Renal pelvis (tissue), 4 donors: ENCODE results near the gene LRRC47. TPM values are rescaled to one million over a fixed set of nuclear protein-coding genes. Genes with fewer than 3 reads are reported as not detected.

Experiments
- DNase-seq: peaks from one replicate; pipeline ENCODE4 v3.0.0-alpha.2; 2013
- polyA plus RNA-seq, 3 donors: library from polyadenylated mRNA; unstranded; fragments of 120-200 nt; gene quantifications; one replicate each; pipeline ENCODE4 v1.2.1, GENCODE V29; 2013; ENCODE audit not compliant: insufficient read length in 3 of 3

Gene LRRC47
- polyA plus RNA-seq, 3 donors, result 61.5 to 74.2 (median 64.4) TPM

DNA sequence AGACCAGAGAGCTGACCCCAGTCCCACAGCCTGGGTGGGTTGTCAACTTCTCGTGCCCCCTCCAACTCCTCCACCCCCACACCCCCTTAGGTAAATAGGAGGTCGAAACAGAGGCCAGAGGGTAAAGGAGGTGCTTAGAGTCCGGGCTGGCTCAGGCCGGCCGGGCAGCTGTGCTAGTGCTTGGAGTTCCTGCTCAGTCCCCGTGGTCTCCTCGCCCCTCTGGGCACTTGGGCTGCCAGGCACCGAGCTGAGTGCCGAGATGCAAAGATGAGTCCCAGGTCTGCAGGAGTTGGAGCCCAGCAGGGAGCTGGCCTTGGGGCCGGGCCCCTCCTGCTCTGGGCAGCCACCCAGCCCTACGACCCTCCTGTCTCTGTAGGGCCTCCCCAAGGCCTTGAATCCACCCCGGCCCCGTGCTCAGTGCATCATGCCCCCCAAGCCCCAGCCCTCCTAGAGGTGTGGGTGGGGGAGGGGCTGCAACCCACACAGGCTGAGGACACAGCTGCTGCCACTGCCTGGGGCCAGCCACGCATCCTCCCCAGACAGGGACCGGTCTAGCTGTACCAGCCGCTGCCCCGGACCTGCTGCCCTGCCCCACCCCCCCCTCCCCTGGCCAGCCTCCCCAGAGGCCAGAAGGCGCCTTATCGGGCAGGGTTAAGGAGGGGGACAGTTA is 21.9 kb downstream of the LRRC47 start:
- no peak for DNase-seq

- no peak for DNase-seq
These were observed 22.6 kb downstream of the LRRC47 start for GRCh38 chr1:3773572-3774275.

DNA sequence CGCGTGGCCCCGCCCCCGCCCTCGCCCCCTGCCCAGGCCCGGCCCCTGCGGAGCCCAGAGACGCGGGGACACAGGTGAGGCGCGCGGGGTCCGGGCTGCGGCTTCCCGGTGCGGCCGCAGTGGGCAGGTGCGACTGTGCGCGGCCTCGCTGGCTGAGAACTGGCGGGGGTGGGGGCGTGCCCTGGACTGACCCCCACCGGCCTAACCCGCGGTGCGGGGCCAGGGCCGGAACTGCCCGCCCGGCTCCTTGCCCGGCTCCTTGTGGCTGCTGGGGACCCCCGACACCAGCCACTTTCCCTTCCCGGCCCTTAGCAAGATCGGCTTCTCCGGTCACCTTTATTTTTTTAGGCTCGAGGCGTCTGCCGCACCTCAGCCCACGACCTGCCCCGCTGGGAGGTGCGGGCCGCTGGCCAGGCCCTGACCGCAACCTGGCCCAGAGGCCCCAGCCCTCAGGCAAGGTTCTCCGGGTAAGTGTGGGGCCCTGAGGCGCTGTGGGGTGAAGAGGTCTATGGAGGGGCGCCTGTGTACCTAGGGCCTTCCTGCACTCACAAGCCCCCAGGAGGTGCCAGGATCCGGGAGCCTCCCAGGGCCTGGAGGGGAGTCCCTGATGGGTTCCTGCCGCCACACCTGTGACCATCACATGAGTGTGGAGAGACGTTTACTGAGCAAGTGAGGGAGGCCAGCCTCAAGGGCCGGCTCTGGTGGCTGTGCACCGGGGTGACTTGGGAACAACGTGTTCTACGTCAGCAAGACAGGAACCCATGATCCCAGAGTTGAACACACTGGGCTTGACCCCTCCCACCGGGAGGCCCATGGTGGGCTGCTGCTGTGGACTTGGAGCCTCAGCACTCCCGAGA is 23.4 kb downstream of the LRRC47 start, which contains the start of gene SMIM1:
Gene SMIM1 (plus strand): TSS at position 35 of the 857 bp plus-strand sequence. CDS start 2,625 bp downstream, outside the sequence.
- DNase-seq, result no peak

- DNase-seq, result peak; percentile 87
These were observed 24.1 kb downstream of the LRRC47 start for GRCh38 chr1:3772027-3772714.

DNA sequence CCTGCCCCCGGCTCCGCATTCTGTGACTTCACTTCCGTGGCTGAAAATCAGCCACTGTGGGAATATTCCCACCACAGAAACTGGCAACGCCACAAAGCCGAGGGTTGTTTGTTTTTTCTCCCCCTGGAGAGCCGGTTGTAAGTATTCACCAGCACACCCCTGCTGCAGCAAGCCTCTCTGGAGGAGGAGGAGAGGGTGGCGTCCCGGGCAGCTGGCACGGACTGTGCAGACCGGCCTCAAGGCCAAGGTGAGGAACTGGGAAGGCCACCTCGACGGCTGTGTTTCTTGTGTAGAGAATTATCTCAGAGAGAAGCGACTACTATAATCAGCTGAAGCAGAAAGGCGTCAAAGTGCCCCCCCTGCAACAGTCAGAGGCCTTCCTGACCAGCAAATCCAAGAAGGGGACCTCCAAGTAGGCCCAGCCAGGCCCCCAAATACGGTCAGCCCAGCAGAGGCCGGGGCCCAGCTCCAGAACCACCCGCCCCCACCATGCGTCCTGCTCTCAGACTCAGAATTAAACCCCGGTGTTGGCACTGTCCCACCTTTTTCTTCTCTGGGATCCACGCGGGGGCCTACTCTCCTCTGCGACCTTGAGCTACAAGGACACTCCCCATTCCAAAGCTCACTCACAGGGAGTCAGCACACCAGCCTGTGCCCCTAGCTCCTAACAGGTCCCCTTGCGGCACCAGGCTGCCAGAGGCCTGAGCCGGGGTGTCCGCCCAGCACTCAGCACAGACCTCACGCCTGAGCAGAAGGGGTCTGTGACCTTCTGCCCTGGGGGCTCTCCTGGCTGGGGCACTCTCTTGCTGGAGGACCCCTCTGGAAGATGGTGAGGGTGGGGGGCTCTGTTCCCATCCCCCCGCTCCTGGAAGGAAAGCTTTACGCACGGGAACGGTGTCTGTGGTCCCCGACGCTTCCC is 24.9 kb downstream of the LRRC47 start:
- DNase-seq, result no peak

DNA sequence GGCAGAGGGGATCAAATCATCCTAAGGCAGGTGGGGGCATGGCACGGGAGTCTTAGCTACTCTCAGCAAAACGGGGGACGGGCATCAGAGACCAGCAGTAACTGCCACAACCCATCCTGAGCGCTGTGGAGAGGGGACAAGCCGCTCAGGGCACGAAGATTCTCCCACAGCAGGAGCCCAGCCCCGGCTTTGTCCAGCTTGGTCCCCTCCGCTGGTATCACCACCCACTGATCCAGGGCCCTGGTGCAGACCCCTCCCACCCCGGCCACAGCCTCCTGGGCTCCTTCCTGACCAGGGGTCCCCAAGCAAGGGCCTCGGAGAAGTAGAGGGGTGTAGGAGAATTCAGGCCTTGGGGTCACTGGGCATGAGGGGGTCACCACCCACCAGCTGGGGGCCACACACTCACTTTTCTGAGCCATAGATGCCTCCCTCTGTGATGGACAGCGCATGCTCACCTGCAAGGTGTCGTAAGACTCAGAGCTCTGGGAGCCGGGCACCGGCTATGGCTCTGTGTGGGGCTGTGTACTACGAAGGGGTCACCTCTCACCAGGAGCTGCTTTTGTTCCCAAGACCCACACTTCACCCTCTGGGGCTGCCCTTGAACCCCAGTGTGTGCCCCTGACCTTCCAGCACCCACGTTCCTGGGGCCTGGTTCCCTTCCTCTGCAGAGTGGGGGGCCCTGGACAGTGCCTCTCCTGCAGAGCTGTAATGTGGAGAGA is 26.1 kb downstream of the LRRC47 start:
- no peak for DNase-seq

DNA sequence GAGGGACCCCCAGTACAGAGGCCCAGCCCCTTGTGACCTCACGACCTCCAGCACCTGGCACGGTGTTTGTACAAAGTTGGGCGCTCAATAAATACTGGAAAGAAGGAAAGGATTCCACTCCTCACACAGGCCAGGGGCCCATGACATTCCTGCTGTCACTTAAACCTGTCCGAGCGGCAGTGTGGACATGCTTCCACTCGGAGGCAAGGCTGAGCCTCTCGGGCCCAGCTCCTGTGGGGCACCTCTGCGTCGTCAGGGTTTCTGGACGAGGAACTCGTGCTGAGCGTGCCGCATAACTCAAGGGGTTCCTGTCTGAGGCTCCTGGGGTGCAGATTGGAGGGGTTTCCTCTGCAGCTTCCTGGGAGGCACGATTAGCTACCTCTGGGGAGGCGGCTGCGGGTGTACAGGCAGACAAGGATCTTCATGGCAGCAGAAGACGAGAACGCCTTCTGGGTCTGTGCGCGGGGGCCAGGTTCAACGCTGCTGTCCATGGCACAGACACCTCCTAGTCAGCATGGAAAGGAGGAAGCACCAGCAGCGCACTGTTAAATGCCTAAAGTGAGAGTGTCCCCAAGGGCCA is 27.4 kb downstream of the LRRC47 start:
- no peak for DNase-seq

DNA sequence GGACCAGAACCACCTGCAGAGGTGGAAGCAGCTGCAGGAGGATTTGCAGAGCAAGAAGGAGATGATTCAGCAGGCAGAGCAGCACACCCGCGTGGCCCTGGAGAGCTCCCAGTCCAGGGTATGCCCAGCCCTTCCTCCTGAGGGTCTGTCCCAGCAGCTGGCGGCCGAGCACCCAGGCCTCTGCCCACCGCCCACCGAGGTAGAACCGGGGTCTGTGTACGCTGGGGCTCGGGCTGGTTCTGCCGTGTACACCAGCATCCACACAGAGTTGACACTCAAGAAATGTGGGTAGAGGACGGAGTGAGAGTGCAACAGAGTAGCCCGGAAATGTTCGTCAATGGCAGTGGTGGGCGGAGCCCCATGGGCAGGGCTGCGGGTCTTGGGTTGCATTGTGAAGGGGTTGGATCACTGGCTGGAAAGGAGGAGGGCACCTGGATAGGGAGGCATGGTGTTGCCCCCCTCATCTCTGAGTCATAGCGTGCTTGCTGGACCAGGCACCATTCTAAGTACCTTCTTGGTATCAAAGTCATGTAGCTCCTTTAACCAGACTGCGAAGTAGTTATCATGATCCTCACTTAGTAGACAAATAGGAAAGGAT is 28.9 kb downstream of the LRRC47 start:
- DNase-seq, result no peak

- no peak for DNase-seq
These were observed 32.8 kb downstream of the LRRC47 start for GRCh38 chr1:3763351-3764125.

- DNase-seq, result no peak
These were observed 33.4 kb downstream of the LRRC47 start for GRCh38 chr1:3762873-3763228.

GRCh38 chr1:3762151-3762872 is 34.0 kb downstream of the LRRC47 start:
- DNase-seq, result no peak

DNA sequence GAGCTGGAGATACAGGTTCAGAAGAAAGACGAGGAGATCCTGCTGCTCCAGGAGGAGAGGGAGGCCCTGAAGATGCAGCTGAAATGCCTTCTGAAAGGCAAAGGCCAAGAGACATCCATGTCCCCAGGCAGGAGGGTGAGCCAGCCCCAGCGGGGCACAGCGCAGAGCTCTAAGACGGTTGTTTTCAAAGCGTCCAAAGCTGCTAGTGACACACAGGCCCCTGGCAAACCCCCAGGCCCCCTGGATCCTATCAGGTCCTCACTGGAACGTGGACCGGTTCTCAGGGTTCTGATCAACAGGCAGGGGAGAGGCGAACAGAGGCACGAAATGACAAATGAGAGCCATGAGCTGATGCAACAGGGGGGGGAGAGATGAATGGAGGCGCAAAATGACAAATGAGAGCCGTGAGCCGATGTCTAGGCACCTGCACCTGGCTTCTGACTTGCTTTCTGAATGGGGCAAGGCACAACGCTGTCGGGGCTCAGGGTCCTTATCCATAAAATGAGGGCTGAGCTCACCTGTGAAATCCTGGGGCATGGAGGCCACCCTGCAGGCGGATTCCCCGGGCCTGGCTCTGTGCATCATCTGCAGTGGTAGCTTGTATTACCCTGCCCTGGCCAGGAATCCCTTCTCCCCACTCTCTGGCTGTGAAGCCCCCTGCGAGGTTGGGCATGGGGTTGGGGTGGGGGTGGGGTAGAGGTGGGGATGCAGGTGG is 34.8 kb downstream of the LRRC47 start:
- no peak for DNase-seq

DNA sequence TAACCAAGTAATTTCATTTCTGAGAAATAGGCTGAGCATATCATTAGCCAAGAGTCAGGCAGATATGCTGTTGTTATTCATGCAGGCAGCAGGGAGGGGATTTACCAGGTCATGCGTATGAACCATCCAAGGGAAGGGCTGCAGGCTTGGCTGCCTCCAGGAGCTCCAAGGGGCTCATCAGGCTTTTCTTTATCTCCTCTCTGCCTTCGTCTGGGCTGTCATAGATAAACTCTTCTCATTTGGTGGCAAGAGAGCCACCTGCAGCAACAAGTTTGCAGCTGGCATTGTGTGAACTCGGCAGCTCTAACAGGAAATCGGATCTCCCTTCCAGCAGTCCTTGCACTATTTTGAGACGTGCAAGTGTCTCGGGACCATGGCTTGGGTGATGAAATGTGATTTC is 36.5 kb downstream of the LRRC47 start:
- no peak for DNase-seq

DNA sequence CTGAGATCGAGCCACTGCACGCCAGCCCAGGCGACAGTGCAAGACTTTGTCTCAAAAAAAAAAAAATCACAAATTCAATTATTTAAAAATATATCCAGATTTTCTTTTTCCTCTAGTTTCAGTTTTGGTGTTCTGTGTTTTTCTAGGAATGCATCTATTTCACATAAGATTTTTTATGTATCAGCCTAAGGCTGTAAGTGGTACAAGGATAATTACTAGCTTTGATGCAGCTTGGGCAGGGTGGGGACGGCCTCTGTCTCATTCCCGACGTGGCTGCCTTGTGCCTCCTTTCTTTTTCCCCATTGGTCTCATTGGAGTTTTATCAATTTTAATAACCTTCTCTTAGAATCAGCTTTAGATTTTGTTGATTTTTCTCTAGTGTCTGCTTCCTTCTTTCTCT is 37.1 kb downstream of the LRRC47 start:
- DNase-seq, result no peak

- DNase-seq, result no peak
These were observed 39.9 kb downstream of the LRRC47 start for GRCh38 chr1:3756394-3756793.

DNA sequence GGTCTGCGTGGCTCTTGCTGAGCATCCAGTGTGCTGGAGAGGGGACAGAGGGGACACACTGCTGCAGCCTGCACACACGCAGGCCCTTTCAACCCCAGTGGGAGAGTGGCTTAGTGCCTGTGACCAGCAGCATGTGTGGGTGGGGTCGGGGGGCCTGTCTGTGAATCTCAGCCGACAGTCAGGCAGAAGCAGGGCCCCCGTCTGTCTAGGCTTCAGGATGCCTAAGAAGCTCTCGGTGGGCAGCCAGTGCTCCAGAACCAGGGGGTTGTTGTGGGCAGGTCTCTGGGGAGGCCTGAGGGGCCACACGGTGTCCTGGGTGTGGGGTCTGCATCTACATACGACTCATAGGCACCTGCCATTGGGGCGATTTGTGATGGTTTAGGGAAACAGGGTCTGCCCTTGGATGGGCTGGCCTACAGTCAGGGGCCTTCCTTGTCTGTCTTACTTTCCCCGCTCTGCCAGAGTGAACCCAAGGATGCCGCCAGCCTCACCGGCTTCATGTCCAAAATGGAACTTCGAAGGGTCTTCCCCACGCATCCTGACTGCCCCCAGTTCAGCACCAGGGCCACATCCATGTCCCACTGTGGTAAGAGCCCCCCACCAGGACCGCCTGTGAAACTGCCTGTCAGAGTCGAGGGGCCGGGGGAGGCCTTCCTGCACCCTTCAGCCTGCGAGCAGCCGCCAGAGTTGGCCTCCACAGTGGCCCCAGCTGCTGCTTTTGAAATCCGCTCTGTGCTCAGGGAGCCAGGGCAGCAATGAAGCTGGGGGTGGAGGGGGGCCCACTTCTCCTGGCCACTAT is 42.4 kb downstream of the LRRC47 start:
- no peak for DNase-seq
